K562 (cell line): Measurements from ENCODE around the gene BLVRA. TPM values are rescaled to one million over a fixed set of nuclear protein-coding genes. Genes with fewer than 3 reads are reported as not detected.

Source experiments
- CBFA2T2 ChIP-seq: fragments of 450-650 bp; conservative IDR thresholded peaks from 2 replicates; pipeline ENCODE4 v1.6.1; 2017; ENCODE audit warnings: mild to moderate bottlenecking
- FUS ChIP-seq: fragments of 200-400 bp; formaldehyde crosslinking; optimal IDR thresholded peaks from 2 replicates; pipeline ENCODE3; 2017; ENCODE audit warnings: low read depth, low read length
- HDAC1 ChIP-seq, 2 experiments: fragments of 450-650 bp; IDR thresholded peaks; 2 replicates each; pipeline ENCODE4 v1.6.1; 2016 to 2017; ENCODE audit warnings: inconsistent platforms in 1 of 2, mild to moderate bottlenecking in 1 of 2, moderate library complexity in 1 of 2
- NCOA6 ChIP-seq: fragments of 450-650 bp; IDR thresholded peaks from 2 replicates; pipeline ENCODE4 v1.6.1; 2017; ENCODE audit warnings: mild to moderate bottlenecking
- ZNF133 ChIP-seq: fragments of 250-450 bp; sonication (Bioruptor Pico); IDR thresholded peaks from 2 replicates; pipeline ENCODE4 v1.4.0; 2020; ENCODE audit warnings: mild to moderate bottlenecking
- ZNF134 ChIP-seq: fragments of 250-450 bp; sonication (Bioruptor Pico); conservative IDR thresholded peaks from 2 replicates; pipeline ENCODE4 v1.4.0; 2020
- polyA plus RNA-seq, 8 experiments: library from polyadenylated mRNA; depleted of rRNA in 4 of 8; stranded (reverse) in 5 of 8; unstranded in 3 of 8; fragments of >200 nt; fragmentation: Nextera tagmentation in 2 of 8; fragmentation: Illumina TruSeq in 1 of 8; extraction: Ambion mirVana in 2 of 8; extraction: Trizol in 1 of 8; gene quantifications; 2 replicates each; pipeline versions ENCODE4 v1.2.1 to v1.2.3, GENCODE V29; 2011 to 2014; ENCODE audit warnings: inconsistent platforms in 1 of 8, missing spikeins in 1 of 8
- total RNA-seq, 7 experiments: library from RNA; depleted of rRNA in 6 of 7; stranded (reverse); fragments of >200 nt in 6 of 7; fragmentation: Illumina TruSeq in 2 of 7; extraction: Trizol in 2 of 7; gene quantifications; 2 replicates each; pipeline versions ENCODE4 v1.2.1 to v1.2.3, GENCODE V29; 2011 to 2021; ENCODE audit warnings: low replicate concordance in 1 of 7
- TF ChIP-seq, protein P1 (sequence below): sonication (generic); formaldehyde crosslinking; IDR thresholded peaks from 2 replicates; pipeline ENCODE4 v1.8.1; 2022; ENCODE audit warnings: missing genetic modification reagents
- TF ChIP-seq, protein P2 (sequence below): fragments of 450-650 bp; conservative IDR thresholded peaks from 2 replicates; pipeline ENCODE4 v1.6.1; 2016; ENCODE audit warnings: missing genetic modification characterization, low read depth, mild to moderate bottlenecking, missing compliant biosample characterization, moderate library complexity
- TF ChIP-seq, protein P3 (sequence below): sonication (generic); formaldehyde crosslinking; IDR thresholded peaks from 2 replicates; pipeline ENCODE4 v1.8.1; 2023; ENCODE audit warnings: mild to moderate bottlenecking, missing genetic modification reagents
- TF ChIP-seq, protein P4 (sequence below): sonication (generic); IDR thresholded peaks from 2 replicates; pipeline ENCODE4 v1.6.1; 2016
- TF ChIP-seq, protein P5 (sequence below): fragments of 450-650 bp; IDR thresholded peaks from 2 replicates; pipeline ENCODE4 v1.6.1; 2018; ENCODE audit warnings: mild to moderate bottlenecking, low read depth; ENCODE audit not compliant: partially characterized antibody
- TF ChIP-seq, protein P6 (sequence below), 2 experiments: IDR thresholded peaks in 1 of 2; conservative IDR thresholded peaks in 1 of 2; 2 replicates each; pipeline ENCODE4 v1.6.1; 2016; ENCODE audit warnings: low read depth in 2 of 2, mild to moderate bottlenecking in 1 of 2, missing compliant biosample characterization in 1 of 2, missing genetic modification characterization in 1 of 2, moderate library complexity in 1 of 2

BLVRA gene
- total and polyA plus RNA-seq, 9 of the 15 experiments (the other 6 are each of a cell fraction or from before 2014, with no cell fraction given) = 48.5 to 147 (median 61.5) TPM

DNA sequence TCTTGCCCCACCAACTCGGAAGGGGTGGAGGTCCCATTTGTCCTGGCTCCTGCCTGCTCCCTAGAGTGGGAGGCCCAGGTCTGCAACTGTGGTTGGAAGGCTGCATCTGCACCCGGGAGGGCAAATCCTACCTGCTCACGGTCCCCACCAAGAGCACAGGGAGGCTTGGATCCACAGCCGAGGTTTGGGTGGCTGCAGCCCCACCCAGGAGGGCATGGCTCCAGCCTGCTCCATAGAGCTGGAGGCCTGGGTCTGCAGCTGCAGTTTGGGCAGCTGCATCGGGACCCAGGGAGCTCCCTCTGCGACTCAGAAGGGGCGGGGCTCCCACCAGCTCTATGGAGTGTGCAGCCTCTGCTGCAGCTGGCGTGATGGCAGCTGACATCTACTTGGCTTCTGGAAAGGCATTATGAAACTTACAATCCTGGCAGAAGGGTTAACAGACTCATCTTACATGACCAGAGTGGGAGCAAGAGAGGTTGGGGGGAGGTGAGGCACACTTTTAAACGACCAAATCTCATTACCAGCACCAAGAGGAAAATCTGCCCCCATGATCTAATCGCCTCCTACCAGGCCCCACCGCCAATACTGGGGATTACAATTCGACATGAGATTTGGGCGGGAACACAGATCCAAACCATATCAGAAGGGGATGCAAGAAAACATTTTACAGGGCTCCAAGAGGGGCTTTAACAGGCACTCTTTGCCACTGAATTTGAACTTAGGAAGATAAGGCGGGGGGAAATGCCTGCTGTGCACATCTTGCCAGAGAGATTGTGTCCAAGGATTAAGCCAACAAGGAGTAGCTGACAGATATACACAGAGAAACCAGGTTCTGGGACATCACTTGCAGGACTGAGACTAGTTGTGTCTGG is 8.2 kb upstream of the BLVRA start (continued):
- TF ChIP-seq HDAC1 (IDR thresholded peaks at IDR 0.05) (peak in 1 of 2 experiments; percentile 62; a peak in 1 of 4 replicates), FUS (no peak), NCOA6 (no peak), CBFA2T2 (peak; percentile 84), ZNF134 (CRISPR knock-in tag) (no peak), ZNF133 (CRISPR knock-in tag) (no peak)
- TF ChIP-seq, protein P1, sequence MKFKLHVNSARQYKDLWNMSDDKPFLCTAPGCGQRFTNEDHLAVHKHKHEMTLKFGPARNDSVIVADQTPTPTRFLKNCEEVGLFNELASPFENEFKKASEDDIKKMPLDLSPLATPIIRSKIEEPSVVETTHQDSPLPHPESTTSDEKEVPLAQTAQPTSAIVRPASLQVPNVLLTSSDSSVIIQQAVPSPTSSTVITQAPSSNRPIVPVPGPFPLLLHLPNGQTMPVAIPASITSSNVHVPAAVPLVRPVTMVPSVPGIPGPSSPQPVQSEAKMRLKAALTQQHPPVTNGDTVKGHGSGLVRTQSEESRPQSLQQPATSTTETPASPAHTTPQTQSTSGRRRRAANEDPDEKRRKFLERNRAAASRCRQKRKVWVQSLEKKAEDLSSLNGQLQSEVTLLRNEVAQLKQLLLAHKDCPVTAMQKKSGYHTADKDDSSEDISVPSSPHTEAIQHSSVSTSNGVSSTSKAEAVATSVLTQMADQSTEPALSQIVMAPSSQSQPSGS = no peak
- TF ChIP-seq, protein P2, sequence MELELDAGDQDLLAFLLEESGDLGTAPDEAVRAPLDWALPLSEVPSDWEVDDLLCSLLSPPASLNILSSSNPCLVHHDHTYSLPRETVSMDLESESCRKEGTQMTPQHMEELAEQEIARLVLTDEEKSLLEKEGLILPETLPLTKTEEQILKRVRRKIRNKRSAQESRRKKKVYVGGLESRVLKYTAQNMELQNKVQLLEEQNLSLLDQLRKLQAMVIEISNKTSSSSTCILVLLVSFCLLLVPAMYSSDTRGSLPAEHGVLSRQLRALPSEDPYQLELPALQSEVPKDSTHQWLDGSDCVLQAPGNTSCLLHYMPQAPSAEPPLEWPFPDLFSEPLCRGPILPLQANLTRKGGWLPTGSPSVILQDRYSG = 0 out of 2 replicates have a peak, but pooled peaks have one; percentile 17
- TF ChIP-seq, protein P3, sequence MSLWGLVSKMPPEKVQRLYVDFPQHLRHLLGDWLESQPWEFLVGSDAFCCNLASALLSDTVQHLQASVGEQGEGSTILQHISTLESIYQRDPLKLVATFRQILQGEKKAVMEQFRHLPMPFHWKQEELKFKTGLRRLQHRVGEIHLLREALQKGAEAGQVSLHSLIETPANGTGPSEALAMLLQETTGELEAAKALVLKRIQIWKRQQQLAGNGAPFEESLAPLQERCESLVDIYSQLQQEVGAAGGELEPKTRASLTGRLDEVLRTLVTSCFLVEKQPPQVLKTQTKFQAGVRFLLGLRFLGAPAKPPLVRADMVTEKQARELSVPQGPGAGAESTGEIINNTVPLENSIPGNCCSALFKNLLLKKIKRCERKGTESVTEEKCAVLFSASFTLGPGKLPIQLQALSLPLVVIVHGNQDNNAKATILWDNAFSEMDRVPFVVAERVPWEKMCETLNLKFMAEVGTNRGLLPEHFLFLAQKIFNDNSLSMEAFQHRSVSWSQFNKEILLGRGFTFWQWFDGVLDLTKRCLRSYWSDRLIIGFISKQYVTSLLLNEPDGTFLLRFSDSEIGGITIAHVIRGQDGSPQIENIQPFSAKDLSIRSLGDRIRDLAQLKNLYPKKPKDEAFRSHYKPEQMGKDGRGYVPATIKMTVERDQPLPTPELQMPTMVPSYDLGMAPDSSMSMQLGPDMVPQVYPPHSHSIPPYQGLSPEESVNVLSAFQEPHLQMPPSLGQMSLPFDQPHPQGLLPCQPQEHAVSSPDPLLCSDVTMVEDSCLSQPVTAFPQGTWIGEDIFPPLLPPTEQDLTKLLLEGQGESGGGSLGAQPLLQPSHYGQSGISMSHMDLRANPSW (CRISPR knock-in tag) = peak; percentile 24; the same call in 1 of the 2 replicates
- TF ChIP-seq, protein P4, sequence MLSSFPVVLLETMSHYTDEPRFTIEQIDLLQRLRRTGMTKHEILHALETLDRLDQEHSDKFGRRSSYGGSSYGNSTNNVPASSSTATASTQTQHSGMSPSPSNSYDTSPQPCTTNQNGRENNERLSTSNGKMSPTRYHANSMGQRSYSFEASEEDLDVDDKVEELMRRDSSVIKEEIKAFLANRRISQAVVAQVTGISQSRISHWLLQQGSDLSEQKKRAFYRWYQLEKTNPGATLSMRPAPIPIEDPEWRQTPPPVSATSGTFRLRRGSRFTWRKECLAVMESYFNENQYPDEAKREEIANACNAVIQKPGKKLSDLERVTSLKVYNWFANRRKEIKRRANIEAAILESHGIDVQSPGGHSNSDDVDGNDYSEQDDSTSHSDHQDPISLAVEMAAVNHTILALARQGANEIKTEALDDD = peak; percentile 94
- TF ChIP-seq, protein P5, sequence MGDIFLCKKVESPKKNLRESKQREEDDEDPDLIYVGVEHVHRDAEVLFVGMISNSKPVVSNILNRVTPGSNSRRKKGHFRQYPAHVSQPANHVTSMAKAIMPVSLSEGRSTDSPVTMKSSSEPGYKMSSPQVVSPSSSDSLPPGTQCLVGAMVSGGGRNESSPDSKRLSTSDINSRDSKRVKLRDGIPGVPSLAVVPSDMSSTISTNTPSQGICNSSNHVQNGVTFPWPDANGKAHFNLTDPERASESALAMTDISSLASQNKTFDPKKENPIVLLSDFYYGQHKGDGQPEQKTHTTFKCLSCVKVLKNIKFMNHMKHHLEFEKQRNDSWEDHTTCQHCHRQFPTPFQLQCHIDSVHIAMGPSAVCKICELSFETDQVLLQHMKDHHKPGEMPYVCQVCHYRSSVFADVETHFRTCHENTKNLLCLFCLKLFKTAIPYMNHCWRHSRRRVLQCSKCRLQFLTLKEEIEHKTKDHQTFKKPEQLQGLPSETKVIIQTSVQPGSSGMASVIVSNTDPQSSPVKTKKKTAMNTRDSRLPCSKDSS = no peak
- TF ChIP-seq, protein P6, sequence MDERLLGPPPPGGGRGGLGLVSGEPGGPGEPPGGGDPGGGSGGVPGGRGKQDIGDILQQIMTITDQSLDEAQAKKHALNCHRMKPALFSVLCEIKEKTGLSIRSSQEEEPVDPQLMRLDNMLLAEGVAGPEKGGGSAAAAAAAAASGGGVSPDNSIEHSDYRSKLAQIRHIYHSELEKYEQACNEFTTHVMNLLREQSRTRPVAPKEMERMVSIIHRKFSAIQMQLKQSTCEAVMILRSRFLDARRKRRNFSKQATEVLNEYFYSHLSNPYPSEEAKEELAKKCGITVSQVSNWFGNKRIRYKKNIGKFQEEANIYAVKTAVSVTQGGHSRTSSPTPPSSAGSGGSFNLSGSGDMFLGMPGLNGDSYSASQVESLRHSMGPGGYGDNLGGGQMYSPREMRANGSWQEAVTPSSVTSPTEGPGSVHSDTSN (CRISPR knock-in tag; IDR thresholded peaks at IDR 0.05; ENCODE audit: low read depth) = no peak
- TF ChIP-seq, protein P6 (tag; conservative IDR thresholded peaks at IDR 0.05; ENCODE audit: low read depth) = peak; percentile 56
